ENCODE data around the gene SF3A1.

- TF ChIP-seq POLR2A (IDR thresholded peaks at IDR 0.05) (no peak), CTCF (IDR thresholded peaks at IDR 0.05) (no peak)
These were observed 70.9 kb downstream of the SF3A1 start for GRCh38 chr22:30285846-30286200.

Measured in testis (tissue), 2 donors.